KBM-7 (cell line): ENCODE results near the gene ANXA9.

Experiments
- DNase-seq: peaks from one replicate; pipeline ENCODE4 v3.0.0-alpha.2; 2015
- in situ Hi-C: fragments of 300-500 bp; cut with MboI; formaldehyde crosslinking; loops from 2 replicates; pipeline ENCODE4 v1.14.3; 2020; ENCODE audit warnings: low sequenced_read_pairs, low pct_unique_long_range_greater_than_20kb, mixed read lengths

Gene ANXA9

GRCh38 chr1:150981805-150982712 is at the start of gene ANXA9:
Gene ANXA9, plus strand, starts transcription at chr1:150982292. Its CDS starts 814 bp downstream, at chr1:150983106.
- DNase-seq, result no peak
- in situ Hi-C loops, result no loop called here

DNA sequence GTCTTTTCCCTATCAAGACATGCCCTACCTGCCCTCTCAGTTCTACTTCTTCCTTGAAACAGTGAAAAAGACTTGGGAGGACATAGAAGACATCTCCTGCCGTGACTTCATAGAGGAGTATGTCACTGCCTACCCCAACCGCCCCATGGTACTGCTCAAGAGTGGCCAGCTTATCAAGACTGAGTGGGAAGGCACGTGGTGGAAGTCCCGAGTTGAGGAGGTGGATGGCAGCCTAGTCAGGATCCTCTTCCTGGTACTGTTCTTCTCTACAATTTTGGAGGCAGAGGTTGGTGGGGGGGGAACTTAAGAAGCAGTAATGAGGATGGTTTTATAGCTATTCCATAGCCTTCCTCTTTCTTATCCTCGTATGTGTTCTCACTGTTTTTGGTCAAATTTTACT is 37.2 kb upstream of the ANXA9 start:
- in situ Hi-C loops, result no loop called here
- no peak for DNase-seq

DNA sequence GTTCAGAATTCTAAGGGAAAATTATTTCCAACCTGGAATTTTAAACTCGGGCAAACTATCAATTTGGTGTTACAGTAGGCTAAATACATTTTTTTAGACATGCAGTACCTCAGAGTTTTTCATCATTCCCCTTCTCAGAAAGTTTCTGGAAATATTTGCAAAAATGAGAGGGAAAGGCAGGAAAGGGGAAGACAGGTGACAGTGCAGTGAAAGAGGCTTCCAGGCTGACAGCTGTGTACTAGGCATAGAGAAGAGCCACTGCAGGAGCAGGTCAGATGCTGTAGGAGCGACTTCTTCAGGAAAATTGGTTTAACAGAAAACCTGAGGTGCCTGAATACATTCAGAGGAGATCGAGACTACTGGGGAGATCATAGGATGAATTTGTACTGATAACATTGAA is 27.4 kb upstream of the ANXA9 start:
- in situ Hi-C loops, result no loop called here
- DNase-seq, result no peak

DNA sequence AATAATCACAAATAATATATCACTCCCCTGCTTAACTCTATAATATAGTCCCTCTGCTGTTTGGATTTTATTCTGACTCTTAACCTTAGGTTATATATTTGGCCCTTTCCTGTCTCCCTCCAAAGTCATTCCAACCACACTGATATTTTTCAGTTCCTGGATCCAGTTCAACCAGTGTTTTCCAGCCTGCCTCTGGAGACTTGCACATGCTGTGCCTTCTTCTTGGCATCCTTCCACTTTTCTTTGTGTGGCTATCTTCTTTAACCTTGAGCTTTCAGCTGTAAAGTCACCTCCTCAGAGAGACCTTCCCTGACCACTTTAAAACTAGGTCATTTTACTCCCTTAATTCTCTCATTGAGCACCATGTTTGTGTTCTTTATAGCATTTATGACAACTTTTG is 26.8 kb upstream of the ANXA9 start:
- DNase-seq, result no peak
- in situ Hi-C loops, result no loop called here

- in situ Hi-C loops, result no loop called here
- DNase-seq, result no peak
These were observed 24.4 kb upstream of the ANXA9 start for GRCh38 chr1:150957666-150958065.

DNA sequence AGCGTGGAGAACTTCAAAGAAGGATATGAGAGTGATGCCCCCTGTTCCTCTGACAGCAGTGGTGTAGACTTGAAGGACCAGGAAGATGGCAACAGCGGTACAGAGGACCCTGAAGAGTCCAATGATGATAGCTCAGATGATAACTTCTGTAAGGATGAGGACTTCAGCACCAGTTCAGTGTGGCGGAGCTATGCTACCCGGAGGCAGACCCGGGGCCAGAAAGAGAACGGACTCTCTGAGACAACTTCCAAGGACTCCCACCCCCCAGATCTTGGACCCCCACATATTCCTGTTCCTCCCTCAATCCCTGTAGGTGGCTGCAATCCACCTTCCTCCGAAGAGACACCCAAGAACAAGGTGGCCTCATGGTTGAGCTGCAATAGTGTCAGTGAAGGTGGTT is 21.4 kb upstream of the ANXA9 start:
- in situ Hi-C loops, result no loop called here

DNA sequence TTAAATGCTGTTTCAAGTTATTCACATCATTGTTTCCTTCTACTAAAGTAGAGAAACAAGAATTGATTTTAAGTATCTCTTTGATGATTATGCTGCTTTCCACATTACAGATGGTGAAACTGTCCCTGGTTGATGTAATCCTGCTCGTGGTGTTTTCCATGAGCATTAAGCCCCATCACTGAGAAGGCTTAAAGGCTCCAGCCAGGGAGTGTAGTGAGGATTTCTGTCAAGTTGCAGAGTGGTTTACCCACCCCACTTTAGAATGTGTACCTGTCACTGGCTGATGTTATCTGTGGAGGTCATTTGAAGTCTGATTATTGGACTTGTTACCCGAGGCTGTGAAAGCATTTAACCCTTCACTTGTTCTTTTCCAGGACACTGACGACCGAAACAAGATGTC is 20.3 kb upstream of the ANXA9 start:
- no peak for DNase-seq
- in situ Hi-C loops, result no loop called here

More for the DNA sequence above, 21.4 kb upstream of the ANXA9 start:
- DNase-seq, result no peak

DNA sequence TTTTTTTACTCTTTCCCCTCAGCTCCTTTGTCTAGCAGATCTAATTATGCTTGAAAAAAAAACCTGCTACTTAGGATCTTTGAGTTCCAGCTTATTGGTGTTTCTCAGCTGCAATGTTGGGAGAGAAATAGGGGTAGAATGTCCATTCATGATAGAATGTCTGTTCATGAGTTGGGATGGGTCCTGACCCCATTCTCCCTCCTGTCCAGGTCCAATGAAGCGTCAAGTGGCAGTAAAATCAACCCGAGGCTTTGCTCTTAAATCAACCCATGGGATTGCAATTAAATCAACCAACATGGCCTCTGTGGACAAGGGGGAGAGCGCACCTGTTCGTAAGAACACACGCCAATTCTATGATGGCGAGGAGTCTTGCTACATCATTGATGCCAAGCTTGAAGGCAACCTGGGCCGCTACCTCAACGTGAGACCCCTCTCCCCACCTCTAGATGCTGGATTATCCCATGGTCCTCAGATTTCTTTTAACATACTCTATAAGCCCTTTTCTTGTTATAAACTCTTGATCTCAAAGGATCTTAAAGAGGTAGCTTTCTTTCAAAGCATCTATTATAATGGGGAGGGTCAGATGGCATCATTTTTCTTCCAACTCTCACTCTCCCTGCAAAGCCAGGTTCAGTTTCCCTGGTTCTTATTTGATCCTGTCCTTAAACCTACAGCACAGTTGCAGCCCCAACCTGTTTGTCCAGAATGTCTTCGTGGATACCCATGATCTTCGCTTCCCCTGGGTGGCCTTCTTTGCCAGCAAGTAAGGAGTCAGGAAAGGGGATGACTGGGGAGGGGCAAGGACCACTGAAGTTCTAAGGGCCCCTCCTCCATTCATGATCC is 18.6 kb upstream of the ANXA9 start:
- in situ Hi-C loops, result no loop called here
- DNase-seq, result no peak

DNA sequence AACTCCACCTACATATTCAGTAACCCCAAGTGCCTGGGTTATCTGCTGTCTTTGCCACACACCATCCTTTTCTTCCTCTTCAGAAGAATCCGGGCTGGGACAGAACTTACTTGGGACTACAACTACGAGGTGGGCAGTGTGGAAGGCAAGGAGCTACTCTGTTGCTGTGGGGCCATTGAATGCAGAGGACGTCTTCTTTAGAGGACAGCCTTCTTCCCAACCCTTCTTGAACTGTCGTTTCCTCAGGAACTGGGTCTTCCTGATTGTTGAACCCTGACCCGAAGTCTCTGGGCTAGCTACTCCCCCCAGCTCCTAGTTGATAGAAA is 18.0 kb upstream of the ANXA9 start:
- no peak for DNase-seq
- in situ Hi-C loops, result no loop called here

- in situ Hi-C loops, result no loop called here
- DNase-seq, result no peak
These were observed 16.5 kb upstream of the ANXA9 start for GRCh38 chr1:150965605-150966004.

GRCh38 chr1:150966011-150966410 is 16.1 kb upstream of the ANXA9 start:
- in situ Hi-C loops, result no loop called here
- DNase-seq, result no peak

DNA sequence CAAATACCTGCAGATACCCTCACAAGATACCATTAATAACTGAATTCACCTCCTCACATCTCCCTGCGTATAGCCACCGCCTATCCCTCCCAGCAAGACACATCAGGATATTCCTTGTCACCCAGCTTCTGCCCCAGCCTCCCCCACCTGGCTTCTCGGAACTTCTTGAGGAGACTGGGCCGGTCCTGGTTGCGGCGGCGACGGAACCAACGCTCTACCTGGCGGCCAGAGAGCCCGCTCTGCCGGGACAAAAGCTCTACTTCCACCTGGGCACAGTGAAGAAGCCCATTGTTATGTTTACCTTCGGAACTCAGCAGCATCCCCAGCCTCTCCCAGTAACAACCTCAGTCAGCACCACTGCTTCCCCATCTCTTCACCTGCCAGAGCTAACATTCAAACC is 14.2 kb upstream of the ANXA9 start:
- no peak for DNase-seq
- in situ Hi-C loops, result no loop called here

DNA sequence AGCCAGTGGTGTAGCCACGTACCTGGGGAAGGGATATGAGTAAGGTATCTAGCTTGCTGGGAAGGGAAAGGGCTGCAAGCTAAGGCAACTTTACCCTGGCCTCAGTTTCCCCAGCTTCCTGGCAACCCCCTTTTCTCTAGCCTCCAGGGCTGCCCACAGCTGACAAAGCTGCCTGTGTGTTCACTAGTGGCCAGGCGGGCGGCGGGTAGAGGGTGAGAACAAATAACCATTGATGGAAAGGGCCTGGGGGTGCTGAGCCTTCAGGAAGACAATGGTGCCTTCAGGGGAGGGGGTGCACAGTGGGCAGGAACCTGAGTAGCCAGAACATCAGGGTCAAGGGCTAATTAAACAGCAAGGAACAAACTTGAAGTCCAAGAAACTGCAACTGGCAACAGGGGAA is 13.6 kb upstream of the ANXA9 start:
- DNase-seq, result no peak
- in situ Hi-C loops, result no loop called here

GRCh38 chr1:150969626-150970025 is 12.5 kb upstream of the ANXA9 start:
- in situ Hi-C loops, result no loop called here
- DNase-seq, result no peak

DNA sequence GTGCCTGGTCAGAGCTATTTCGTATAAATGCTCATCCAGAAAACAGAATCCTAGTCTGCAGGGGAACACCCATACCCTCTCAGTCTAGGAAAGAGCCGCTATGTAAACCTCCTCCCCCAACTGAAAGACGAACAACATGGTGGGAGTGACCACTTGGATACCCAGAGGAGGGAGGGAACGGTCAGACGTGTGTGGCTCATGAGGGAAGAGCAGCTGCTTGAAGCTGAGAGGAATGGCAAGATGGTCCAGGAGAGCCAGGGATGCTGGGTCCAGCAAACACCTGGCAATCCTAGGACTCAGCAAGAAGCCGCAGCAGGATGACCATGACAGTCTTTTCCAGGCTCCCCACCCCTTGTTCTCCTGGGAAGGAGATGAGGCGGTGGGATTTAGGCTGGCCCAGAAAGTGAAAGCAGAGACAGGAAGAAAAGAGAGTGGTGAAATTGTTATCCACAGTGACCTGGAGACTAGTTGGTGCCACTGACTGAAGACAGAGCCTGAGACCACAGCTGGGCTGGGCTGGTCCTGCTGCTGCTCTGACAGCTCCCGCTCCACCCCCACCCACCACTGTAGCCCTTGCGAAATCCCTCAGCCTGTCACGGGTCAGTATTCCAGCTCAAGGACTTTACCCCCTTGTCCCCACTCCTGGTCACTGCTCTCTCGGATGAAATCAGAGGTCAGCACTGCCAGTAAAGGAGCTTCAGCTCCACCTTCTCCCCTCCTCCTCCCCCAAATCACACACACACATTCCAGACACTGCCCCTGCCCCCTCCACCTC is 11.1 kb upstream of the ANXA9 start:
- no peak for DNase-seq
- in situ Hi-C loops, result no loop called here

- DNase-seq, result no peak
- in situ Hi-C loops, result no loop called here
These were observed 10.3 kb upstream of the ANXA9 start for GRCh38 chr1:150971583-150972416.

GRCh38 chr1:150972417-150972940 is 9.6 kb upstream of the ANXA9 start:
- no peak for DNase-seq
- in situ Hi-C loops, result no loop called here

DNA sequence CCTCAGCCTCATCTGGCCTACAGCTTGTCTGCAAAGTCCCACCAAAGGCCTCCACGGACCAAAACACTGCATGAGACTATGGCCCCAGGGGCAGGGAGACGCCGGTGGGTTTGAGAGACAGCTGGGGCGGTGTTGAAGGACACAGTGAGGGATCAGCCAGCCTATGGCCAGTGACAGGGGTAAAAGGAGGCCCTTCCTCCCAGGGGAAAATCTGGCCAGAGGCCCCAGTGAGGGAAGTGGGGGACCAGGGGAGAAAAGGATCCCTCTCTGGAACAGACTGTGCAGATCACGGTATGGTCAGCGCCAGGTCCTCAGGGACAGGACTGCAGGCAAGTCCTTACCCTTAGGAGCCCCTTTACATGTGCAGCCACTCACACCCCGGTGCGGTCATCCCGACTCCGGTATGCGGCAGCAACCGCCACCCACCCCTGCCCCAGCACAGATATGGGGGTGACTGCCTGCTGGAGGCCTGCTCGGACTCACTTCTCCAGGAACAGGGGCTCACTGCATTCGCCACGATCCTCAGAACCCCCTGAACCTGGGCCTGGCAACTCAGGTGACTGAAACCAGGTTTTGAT is 8.7 kb upstream of the ANXA9 start:
- DNase-seq, result no peak
- in situ Hi-C loops, result no loop called here
